Ovary (tissue), 9 donors: ENCODE measurements around the gene SLC27A1. TPM values are rescaled to one million over a fixed set of nuclear protein-coding genes. Genes with fewer than 3 reads are reported as not detected.

Source experiments
- DNase-seq, 5 donors: peaks; one replicate each; pipeline ENCODE4 v3.0.0-alpha.2; 2019 to 2020
- H3K27ac ChIP-seq, 2 donors: fragments of 200-600 bp; one replicate each; pipeline versions ENCODE4 v1.5.1 to v1.8.0; 2019 to 2022
- H3K27me3 ChIP-seq: fragments of 200-600 bp; one replicate; pipeline ENCODE4 v1.8.0; 2022
- H3K36me3 ChIP-seq: fragments of 200-600 bp; sonication (generic); one replicate; pipeline ENCODE4 v1.5.1; 2019
- H3K4me1 ChIP-seq: one replicate; pipeline ENCODE4 v1.8.1; 2013; ENCODE audit warnings: mild to moderate bottlenecking, moderate library complexity; ENCODE audit not compliant: insufficient read depth
- H3K4me3 ChIP-seq: fragments of 200-600 bp; sonication (generic); one replicate; pipeline ENCODE4 v1.5.1; 2017
- H3K9me3 ChIP-seq, 2 donors: fragments of 200-600 bp in 1 of 2; sonication (generic) in 1 of 2; one replicate each; pipeline versions ENCODE4 v1.5.1 to v1.8.1; 2013 to 2019; ENCODE audit warnings: mild to moderate bottlenecking in 1 of 2, moderate library complexity in 1 of 2
- CTCF ChIP-seq, 3 donors: fragments of 450-650 bp in 2 of 3; fragments of 200-600 bp in 1 of 3; IDR thresholded peaks; one replicate each; pipeline versions ENCODE4 v1.5.1 to v1.8.0; 2016 to 2022; ENCODE audit warnings: antibody characterized with exemption in 3 of 3, mild to moderate bottlenecking in 1 of 3
- EP300 ChIP-seq: sonication (generic); formaldehyde crosslinking; IDR thresholded peaks from one replicate; pipeline ENCODE4 v1.6.1; 2017; ENCODE audit warnings: antibody characterized with exemption
- POLR2A ChIP-seq: fragments of 450-650 bp; IDR thresholded peaks from one replicate; pipeline ENCODE4 v1.6.1; 2017; ENCODE audit warnings: antibody characterized with exemption, mild to moderate bottlenecking, moderate library complexity
- WGBS, 3 donors: extraction: QIAGEN DNeasy Blood & Tissue Kit in 1 of 3; methylation state at CpG; one replicate each; pipeline versions ENCODE4 v1.1.5 to v1.1.7; 2013 to 2017; 5-methylcytosine and 5-hydroxymethylcytosine counted together
- intact Hi-C, 4 donors: fragments of 100-400 bp; cut with DNase I; formaldehyde crosslinking; loops; one replicate each; pipeline versions ENCODE4 v1.11.0 to v1.15.1; 2022 to 2023
- polyA plus RNA-seq, 2 donors: library from polyadenylated mRNA; stranded (reverse); fragments of 200-250 nt in 1 of 2; fragments of 350-450 nt in 1 of 2; fragmentation: Illumina TruSeq in 1 of 2; extraction: RNeasy Lipid Tissue Mini Kit (QIAGEN cat#74804) in 1 of 2; gene quantifications; one replicate each; pipeline ENCODE4 v1.2.3, GENCODE V29; 2013 to 2014
- total RNA-seq, 7 donors: library from RNA; depleted of rRNA in 2 of 7; stranded (reverse); fragments of >200 nt in 2 of 7; fragmentation: NEBNext Ultra II Directional in 3 of 7; extraction: Animal tissue kit (Norgen Biotek cat#: 25700) in 3 of 7; gene quantifications; one replicate each; pipeline versions ENCODE4 v1.1.0 to v1.2.4, GENCODE V29; 2016 to 2023
- donor health status: DM: no; HTN: no; CAD: no; lungs with moderate emphysema.
- donor health status: DM: no; HTN: no; CAD: no.
- donor health status: Bipolar disorder and iron deficiency.
- donor health status: DM: yes; HTN: yes; CAD: no.
- donor health status: DM: no; HTN: no; CAD: no.
- donor health status: DM: yes; HTN: yes; CAD: no.

Gene SLC27A1
- total and polyA plus RNA-seq, 9 donors = 4.6 to 43.1 (median 37.8) TPM

DNA sequence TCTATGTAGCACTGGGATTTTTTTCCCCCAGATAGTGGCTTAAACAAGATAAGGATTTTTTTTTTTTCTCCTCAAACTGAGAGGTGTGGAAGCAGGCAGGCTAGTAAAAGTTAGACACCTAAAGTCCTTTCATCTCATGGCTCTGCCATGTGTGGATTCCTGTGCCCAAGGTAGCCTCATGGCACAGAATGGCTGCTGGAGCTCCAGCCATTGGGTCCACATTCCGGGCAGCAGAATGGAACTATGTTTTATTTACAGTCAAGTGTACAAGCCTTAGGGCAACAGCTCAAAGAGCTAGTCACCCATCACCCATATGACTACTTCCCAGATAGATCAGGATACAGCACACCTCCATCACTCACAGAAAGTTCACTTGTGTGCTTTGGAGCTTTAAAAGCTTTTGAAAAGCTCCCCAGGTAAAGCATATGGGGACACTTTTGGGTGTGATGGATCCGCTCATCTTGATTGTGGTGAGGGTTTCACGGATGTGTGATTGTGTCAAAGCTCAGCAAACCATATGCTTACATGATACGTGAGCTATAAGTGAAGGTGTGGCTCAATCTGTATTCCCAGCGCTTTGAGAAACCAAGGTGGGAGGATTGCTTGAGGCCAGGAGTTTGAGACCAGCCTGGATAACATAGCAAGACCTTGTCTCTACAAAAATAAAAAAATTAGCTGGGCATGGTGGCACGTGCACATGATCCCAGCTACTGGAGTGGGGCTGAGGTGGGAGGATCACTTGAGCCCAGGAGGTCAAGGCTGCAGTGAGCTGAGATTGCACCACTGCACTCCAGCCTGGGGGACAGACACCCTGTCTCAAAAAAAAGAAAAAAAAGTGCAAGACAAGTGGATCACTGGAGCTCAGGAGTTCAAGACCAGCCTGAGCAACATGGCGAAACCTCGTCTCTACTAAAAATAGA lies 59.2 kb downstream of the SLC27A1 start:
- Histone ChIP-seq H3K9me3 (no peaks in the 10 kb centered on the region), H3K27ac (no peak overlapping the region), H3K4me1 (no peaks in the 10 kb centered on the region), H3K36me3 (no peaks in the 10 kb centered on the region), H3K4me3 (no peak overlapping the region), H3K27me3 (no peaks in the 10 kb centered on the region)
- DNase-seq = no peak
- 48 to 68% (median 50%) methylated on average over 8 of the region's 8 CpGs for WGBS, 3 donors
- intact Hi-C loops = no loop called here
- TF ChIP-seq CTCF (IDR thresholded peaks at IDR 0.05) (no peak), EP300 (no peak), POLR2A (no peak)

DNA sequence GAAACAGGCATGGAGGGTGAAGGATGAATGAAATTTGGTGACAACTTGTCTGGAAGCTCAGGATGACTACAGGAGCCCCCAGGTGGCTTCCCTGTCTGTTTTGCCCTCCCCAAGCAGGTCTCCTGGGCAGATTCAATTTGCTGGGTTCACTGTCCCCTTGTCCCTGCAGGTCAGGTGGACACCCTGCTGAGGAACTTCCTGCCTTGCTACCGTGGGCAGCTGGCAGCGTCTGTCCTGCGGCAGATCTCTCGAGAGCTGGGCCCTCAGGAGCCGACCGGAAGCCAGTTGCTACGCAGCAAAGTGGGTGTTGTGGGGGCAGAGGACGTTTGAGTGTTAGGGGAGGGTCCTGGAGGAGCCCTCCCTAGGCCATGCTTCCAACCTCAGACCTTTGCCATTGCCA lies 60.3 kb downstream of the SLC27A1 start:
- no peaks in the 10 kb centered on the region for H3K36me3 ChIP-seq
- H3K4me3 ChIP-seq = no peak overlapping the region
- no peak for TF ChIP-seq CTCF (IDR thresholded peaks at IDR 0.05)
- intact Hi-C loops = no loop called here
- no peaks in the 10 kb centered on the region for H3K27me3 ChIP-seq
- H3K9me3 ChIP-seq = no peaks in the 10 kb centered on the region
- 7 to 19% (median 11%) methylated on average over 8 of the region's 8 CpGs for WGBS, 3 donors
- DNase-seq = no peak
- H3K27ac ChIP-seq = no peak overlapping the region
- H3K4me1 ChIP-seq = no peaks in the 10 kb centered on the region

GRCh38 chr19:17532116-17532515 lies 61.8 kb downstream of the SLC27A1 start:
- 65 to 78% (median 72%) methylated on average over 16 of the region's 16 CpGs for WGBS, 3 donors
- Histone ChIP-seq H3K4me3 (no peak overlapping the region), H3K4me1 (no peaks in the 10 kb centered on the region), H3K27me3 (no peaks in the 10 kb centered on the region), H3K27ac (no peak overlapping the region), H3K9me3 (no peaks in the 10 kb centered on the region), H3K36me3 (no peaks in the 10 kb centered on the region)
- intact Hi-C loops = no loop called here
- TF ChIP-seq EP300 (no peak), CTCF (IDR thresholded peaks at IDR 0.05) (no peak), POLR2A (no peak)
- no peak for DNase-seq

DNA sequence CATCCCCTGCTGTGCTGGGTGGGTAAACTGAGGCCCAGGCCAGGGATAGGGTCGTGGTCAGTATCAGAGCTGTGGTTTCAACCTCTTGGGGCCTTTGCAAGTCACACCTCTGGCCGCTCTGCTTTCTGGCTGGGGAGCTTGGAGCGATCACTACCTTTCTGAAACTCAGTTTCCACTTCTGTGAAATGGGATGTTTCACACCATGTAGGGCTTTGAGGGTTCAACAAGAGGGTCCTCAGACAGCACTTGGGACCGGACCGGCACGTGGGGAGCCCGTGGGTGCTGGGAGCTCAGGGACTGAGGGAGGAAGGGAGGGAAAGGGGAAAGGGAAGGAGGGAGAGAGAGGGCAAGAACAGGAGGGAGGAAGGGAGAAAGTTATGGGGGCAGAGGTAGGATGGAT lies 62.2 kb downstream of the SLC27A1 start:
- H3K9me3 ChIP-seq = no peaks in the 10 kb centered on the region
- intact Hi-C loops = no loop called here
- no peaks in the 10 kb centered on the region for H3K27me3 ChIP-seq
- H3K27ac ChIP-seq = no peak overlapping the region
- no peak for DNase-seq
- no peak for TF ChIP-seq CTCF (IDR thresholded peaks at IDR 0.05)
- no peak for TF ChIP-seq EP300
- no peak for TF ChIP-seq POLR2A
- H3K4me1 ChIP-seq = no peaks in the 10 kb centered on the region
- H3K36me3 ChIP-seq = no peaks in the 10 kb centered on the region
- H3K4me3 ChIP-seq = no peak overlapping the region
- WGBS, 3 donors = 46 to 56% (median 56%) methylated on average over 7 of the region's 7 CpGs
